Measurements from ENCODE around the gene ATG4B.

GRCh38 chr2:241611062-241611461 is 26.4 kb upstream of the ATG4B start:
- TF ChIP-seq POLR2AphosphoS5 (IDR thresholded peaks at IDR 0.05; ENCODE audit: low read depth, low read length) (no peak), POLR2A (IDR thresholded peaks at IDR 0.05; ENCODE audit: low read depth, low read length) (no peak), TAF1 (IDR thresholded peaks at IDR 0.05; ENCODE audit: borderline replicate concordance, low read depth, low read length) (no peak)

Data from GM12892 (cell line).